Fibroblast of lung (primary cell): Measurements from ENCODE around the gene IBSP.

ENCODE experiments used
- EZH2 ChIP-seq: IDR thresholded peaks from 2 replicates; pipeline ENCODE4 v1.5.1; 2012; ENCODE audit warnings: low read length, control low read depth, mild to moderate bottlenecking; ENCODE audit errors: missing control alignments
- TF ChIP-seq, protein P1 (sequence below), 2 donors: IDR thresholded peaks in 1 of 2; conservative IDR thresholded peaks in 1 of 2; 1 replicate in 1 of 2; 2 replicates in 1 of 2; pipeline ENCODE4 v1.5.1; 2011 to 2012; ENCODE audit warnings: low read length in 2 of 2, control low read depth in 1 of 2, inconsistent platforms in 1 of 2, low read depth in 1 of 2, mild to moderate bottlenecking in 1 of 2

DNA sequence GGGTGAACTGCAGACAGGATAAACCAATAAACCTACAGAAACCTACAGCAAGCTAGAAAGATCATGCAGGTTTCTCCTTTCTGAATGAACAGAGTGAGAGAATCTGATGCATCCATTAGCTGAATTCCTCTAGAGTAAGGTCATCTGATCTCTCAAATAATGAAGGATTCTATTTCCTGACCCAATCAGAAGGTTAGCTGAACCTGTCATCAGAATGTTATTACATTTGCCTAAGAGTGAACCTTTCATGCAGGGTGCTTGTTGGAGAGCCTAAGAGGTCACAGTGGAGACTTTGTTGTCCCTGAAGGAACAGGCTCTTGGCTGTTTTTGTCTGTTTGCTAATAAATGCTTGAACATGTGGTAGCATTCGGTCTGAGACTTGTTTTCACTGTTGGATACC, 57.5 kb downstream of the IBSP start:
- TF ChIP-seq, protein P1, sequence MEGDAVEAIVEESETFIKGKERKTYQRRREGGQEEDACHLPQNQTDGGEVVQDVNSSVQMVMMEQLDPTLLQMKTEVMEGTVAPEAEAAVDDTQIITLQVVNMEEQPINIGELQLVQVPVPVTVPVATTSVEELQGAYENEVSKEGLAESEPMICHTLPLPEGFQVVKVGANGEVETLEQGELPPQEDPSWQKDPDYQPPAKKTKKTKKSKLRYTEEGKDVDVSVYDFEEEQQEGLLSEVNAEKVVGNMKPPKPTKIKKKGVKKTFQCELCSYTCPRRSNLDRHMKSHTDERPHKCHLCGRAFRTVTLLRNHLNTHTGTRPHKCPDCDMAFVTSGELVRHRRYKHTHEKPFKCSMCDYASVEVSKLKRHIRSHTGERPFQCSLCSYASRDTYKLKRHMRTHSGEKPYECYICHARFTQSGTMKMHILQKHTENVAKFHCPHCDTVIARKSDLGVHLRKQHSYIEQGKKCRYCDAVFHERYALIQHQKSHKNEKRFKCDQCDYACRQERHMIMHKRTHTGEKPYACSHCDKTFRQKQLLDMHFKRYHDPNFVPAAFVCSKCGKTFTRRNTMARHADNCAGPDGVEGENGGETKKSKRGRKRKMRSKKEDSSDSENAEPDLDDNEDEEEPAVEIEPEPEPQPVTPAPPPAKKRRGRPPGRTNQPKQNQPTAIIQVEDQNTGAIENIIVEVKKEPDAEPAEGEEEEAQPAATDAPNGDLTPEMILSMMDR (conservative IDR thresholded peaks at IDR 0.05 in 1 of 2, IDR thresholded peaks at IDR 0.05 in 1 of 2; ENCODE audit: low read depth in 1 of 2, low read length in 2 of 2): no peak
- no peak for TF ChIP-seq EZH2
